Transverse colon (tissue), 4 donors: ENCODE results near the gene ADAMTSL4.
"Not testable (repeated sequence)": the region's sequence is repeated elsewhere in the genome, so short reads cannot be mapped to it uniquely, and the experiment has no call there.

ENCODE experiments used
- EP300 ChIP-seq: sonication (generic); formaldehyde crosslinking; IDR thresholded peaks from one replicate; pipeline ENCODE4 v1.6.1; 2017; ENCODE audit warnings: antibody characterized with exemption, low read depth
- POLR2A ChIP-seq: fragments of 450-650 bp; IDR thresholded peaks from one replicate; pipeline ENCODE4 v1.6.1; 2016; ENCODE audit warnings: antibody characterized with exemption, mild to moderate bottlenecking, moderate library complexity
- POLR2AphosphoS5 ChIP-seq, 3 donors: sonication (generic); formaldehyde crosslinking; IDR thresholded peaks; one replicate each; pipeline ENCODE4 v1.6.1; 2016; ENCODE audit warnings: antibody characterized with exemption in 3 of 3
- TF ChIP-seq, protein P1 (sequence below), 5 experiments: fragments of 200-600 bp in 3 of 5; fragments of 450-650 bp in 2 of 5; sonication (generic) in 3 of 5; IDR thresholded peaks; 1 replicate in 2 of 5; 2 replicates in 3 of 5; pipeline ENCODE4 v1.5.1; 2016 to 2017; ENCODE audit warnings: antibody characterized with exemption in 5 of 5, inconsistent platforms in 3 of 5, mild to moderate bottlenecking in 2 of 5, moderate library complexity in 1 of 5

DNA sequence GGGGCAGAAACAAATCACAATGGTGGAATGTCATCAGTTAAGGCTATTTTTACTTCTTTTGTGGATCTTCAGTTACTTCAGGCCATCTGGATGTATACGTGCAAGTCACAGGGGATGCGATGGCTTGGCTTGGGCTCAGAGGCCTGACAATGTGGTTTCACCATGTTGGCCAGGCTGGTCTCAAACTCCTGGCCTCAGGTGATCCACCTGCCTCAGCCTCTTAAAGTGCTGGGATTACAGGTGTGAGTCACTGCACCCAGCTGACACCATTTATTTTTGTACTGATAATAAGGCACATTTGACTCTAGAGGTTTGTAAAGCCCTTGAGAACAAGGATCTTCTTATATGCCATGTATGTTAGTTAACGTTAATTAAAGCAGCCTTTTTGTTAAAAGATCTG is 31.8 kb downstream of the ADAMTSL4 start:
- TF ChIP-seq, protein P1, sequence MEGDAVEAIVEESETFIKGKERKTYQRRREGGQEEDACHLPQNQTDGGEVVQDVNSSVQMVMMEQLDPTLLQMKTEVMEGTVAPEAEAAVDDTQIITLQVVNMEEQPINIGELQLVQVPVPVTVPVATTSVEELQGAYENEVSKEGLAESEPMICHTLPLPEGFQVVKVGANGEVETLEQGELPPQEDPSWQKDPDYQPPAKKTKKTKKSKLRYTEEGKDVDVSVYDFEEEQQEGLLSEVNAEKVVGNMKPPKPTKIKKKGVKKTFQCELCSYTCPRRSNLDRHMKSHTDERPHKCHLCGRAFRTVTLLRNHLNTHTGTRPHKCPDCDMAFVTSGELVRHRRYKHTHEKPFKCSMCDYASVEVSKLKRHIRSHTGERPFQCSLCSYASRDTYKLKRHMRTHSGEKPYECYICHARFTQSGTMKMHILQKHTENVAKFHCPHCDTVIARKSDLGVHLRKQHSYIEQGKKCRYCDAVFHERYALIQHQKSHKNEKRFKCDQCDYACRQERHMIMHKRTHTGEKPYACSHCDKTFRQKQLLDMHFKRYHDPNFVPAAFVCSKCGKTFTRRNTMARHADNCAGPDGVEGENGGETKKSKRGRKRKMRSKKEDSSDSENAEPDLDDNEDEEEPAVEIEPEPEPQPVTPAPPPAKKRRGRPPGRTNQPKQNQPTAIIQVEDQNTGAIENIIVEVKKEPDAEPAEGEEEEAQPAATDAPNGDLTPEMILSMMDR (IDR thresholded peaks at IDR 0.05), result not testable (repeated sequence)
- not testable (repeated sequence) for TF ChIP-seq POLR2A; EP300; POLR2AphosphoS5 (IDR thresholded peaks at IDR 0.05)
